SU-DHL-6 (cell line): ENCODE data around the gene PSAPL1.

Experiments
- EZH2phosphoT487 ChIP-seq: fragments of 200-600 bp; sonication (generic), shearing (Covaris generic); conservative IDR thresholded peaks from 2 replicates; pipeline ENCODE4 v1.6.1; 2018; ENCODE audit warnings: mild to moderate bottlenecking, antibody characterized with exemption, low read length, moderate library complexity, mixed read lengths
- TF ChIP-seq, protein P1 (sequence below): fragments of 200-600 bp; sonication (generic); IDR thresholded peaks from one replicate; pipeline ENCODE4 v1.5.1; 2017; ENCODE audit warnings: antibody characterized with exemption, mild to moderate bottlenecking, low read length, moderate library complexity; ENCODE audit not compliant: insufficient read depth, poor library complexity, severe bottlenecking

DNA sequence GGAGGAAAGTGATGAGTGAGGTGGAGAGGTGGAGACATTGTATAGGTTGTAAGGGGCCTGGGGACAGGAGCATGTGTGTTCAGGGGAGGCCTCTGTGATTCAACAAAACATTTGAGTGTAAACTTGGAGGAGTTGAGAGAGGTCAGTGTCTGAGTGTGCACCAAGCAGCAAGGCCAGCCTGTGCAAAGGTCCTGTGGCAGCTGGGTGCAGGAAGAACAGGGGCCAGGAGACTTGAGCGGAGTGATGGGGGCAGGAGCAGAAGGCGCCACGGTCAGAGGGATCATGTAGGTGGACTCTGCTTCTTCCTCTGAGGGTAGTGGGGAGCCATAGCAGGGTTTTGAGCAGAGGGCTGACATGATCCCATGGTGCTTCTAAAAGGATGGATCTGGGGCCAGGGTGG, 9.6 kb upstream of the PSAPL1 start:
- TF ChIP-seq, protein P1, sequence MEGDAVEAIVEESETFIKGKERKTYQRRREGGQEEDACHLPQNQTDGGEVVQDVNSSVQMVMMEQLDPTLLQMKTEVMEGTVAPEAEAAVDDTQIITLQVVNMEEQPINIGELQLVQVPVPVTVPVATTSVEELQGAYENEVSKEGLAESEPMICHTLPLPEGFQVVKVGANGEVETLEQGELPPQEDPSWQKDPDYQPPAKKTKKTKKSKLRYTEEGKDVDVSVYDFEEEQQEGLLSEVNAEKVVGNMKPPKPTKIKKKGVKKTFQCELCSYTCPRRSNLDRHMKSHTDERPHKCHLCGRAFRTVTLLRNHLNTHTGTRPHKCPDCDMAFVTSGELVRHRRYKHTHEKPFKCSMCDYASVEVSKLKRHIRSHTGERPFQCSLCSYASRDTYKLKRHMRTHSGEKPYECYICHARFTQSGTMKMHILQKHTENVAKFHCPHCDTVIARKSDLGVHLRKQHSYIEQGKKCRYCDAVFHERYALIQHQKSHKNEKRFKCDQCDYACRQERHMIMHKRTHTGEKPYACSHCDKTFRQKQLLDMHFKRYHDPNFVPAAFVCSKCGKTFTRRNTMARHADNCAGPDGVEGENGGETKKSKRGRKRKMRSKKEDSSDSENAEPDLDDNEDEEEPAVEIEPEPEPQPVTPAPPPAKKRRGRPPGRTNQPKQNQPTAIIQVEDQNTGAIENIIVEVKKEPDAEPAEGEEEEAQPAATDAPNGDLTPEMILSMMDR = no peak
- no peak for TF ChIP-seq EZH2phosphoT487
